A549 (cell line): ENCODE measurements around the gene ENTR1.

Source experiments
- BHLHE40 ChIP-seq: IDR thresholded peaks from 2 replicates; pipeline ENCODE4 v1.6.1; 2012; ENCODE audit warnings: low read depth, low read length, inconsistent platforms
- CTCF ChIP-seq: fragments of >200 bp; sonication (Bioruptor Twin); formaldehyde crosslinking; IDR thresholded peaks from 3 replicates; pipeline ENCODE4 v1.5.1; 2016
- EP300 ChIP-seq, 2 experiments: fragments of >200 bp; sonication (Bioruptor Twin); formaldehyde crosslinking; IDR thresholded peaks; 2 replicates in 1 of 2; 3 replicates in 1 of 2; pipeline ENCODE4 v1.6.1; 2016 to 2017
- ESRRA ChIP-seq: fragments of 150-350 bp; IDR thresholded peaks from 2 replicates; pipeline ENCODE4 v1.6.1; 2014; ENCODE audit warnings: mild to moderate bottlenecking, low read length, borderline replicate concordance
- FOXS1 ChIP-seq: fragments of 250-450 bp; sonication (Bioruptor Pico); IDR thresholded peaks from 2 replicates; pipeline ENCODE4 v1.5.0; 2020; ENCODE audit warnings: mild to moderate bottlenecking, moderate library complexity
- GATA3 ChIP-seq: IDR thresholded peaks from 2 replicates; pipeline ENCODE4 v1.6.1; 2012; ENCODE audit warnings: borderline replicate concordance
- POLR2A ChIP-seq: IDR thresholded peaks from 2 replicates; pipeline ENCODE4 v1.6.1; 2012; ENCODE audit warnings: mild to moderate bottlenecking, low read length
- RAD21 ChIP-seq, 2 experiments: fragments of >200 bp in 1 of 2; sonication (Bioruptor Twin) in 1 of 2; formaldehyde crosslinking in 1 of 2; IDR thresholded peaks in 1 of 2; conservative IDR thresholded peaks in 1 of 2; 2 replicates in 1 of 2; 3 replicates in 1 of 2; pipeline ENCODE4 v1.6.1; 2012 to 2018; ENCODE audit warnings: inconsistent platforms in 1 of 2
- RARB ChIP-seq: fragments of 250-450 bp; sonication (Bioruptor Pico); IDR thresholded peaks from 2 replicates; pipeline ENCODE4 v1.8.0; 2021; ENCODE audit warnings: mild to moderate bottlenecking, moderate library complexity
- SREBF2 ChIP-seq: fragments of 450-650 bp; IDR thresholded peaks from 2 replicates; pipeline ENCODE4 v1.6.1; 2014; ENCODE audit warnings: mild to moderate bottlenecking, moderate library complexity
- USF2 ChIP-seq: fragments of 450-650 bp; IDR thresholded peaks from 2 replicates; pipeline ENCODE4 v1.6.1; 2014; ENCODE audit warnings: antibody characterized with exemption
- TF ChIP-seq, protein P1 (sequence below): fragments of 250-450 bp; sonication (Bioruptor Pico); IDR thresholded peaks from 2 replicates; pipeline ENCODE4 v1.5.0; 2021; ENCODE audit warnings: mild to moderate bottlenecking, moderate library complexity, borderline replicate concordance
- TF ChIP-seq, protein P2 (sequence below): IDR thresholded peaks from 2 replicates; pipeline ENCODE4 v1.6.1; 2012

GRCh38 chr9:136383436-136383835, 27.0 kb downstream of the ENTR1 start:
- TF ChIP-seq CTCF (no peak), ESRRA (no peak), SREBF2 (no peak), FOXS1 (CRISPR knock-in tag) (no peak), USF2 (no peak), RARB (CRISPR knock-in tag) (no peak), GATA3 (no peak), RAD21 (conservative IDR thresholded peaks at IDR 0.05 in 1 of 2, IDR thresholded peaks at IDR 0.05 in 1 of 2) (no peak), BHLHE40 (no peak), EP300 (IDR thresholded peaks at IDR 0.05) (no peak), POLR2A (no peak)
- TF ChIP-seq, protein P1, sequence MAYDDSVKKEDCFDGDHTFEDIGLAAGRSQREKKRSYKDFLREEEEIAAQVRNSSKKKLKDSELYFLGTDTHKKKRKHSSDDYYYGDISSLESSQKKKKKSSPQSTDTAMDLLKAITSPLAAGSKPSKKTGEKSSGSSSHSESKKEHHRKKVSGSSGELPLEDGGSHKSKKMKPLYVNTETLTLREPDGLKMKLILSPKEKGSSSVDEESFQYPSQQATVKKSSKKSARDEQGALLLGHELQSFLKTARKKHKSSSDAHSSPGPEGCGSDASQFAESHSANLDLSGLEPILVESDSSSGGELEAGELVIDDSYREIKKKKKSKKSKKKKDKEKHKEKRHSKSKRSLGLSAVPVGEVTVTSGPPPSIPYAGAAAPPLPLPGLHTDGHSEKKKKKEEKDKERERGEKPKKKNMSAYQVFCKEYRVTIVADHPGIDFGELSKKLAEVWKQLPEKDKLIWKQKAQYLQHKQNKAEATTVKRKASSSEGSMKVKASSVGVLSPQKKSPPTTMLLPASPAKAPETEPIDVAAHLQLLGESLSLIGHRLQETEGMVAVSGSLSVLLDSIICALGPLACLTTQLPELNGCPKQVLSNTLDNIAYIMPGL (CRISPR knock-in tag): no peak
- TF ChIP-seq, protein P2, sequence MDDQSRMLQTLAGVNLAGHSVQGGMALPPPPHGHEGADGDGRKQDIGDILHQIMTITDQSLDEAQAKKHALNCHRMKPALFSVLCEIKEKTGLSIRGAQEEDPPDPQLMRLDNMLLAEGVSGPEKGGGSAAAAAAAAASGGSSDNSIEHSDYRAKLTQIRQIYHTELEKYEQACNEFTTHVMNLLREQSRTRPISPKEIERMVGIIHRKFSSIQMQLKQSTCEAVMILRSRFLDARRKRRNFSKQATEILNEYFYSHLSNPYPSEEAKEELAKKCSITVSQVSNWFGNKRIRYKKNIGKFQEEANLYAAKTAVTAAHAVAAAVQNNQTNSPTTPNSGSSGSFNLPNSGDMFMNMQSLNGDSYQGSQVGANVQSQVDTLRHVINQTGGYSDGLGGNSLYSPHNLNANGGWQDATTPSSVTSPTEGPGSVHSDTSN: no peak
